DMS153 treated with DMSO at 0.1 percent for 48 hours (cell line): ENCODE measurements around the gene PCYOX1L.
"Not testable (repeated sequence)": the region's sequence is repeated elsewhere in the genome, so short reads cannot be mapped to it uniquely, and the experiment has no call there.

Experiments used
- DNase-seq: peaks from one replicate; lab custom pipeline; 2025; ENCODE audit not compliant: unreplicated experiment; lab: John Stamatoyannopoulos, UW

PCYOX1L gene

GRCh38 chr5:149382517-149383220 lies 24.8 kb downstream of the PCYOX1L start:
- DNase-seq = no peak

DNA sequence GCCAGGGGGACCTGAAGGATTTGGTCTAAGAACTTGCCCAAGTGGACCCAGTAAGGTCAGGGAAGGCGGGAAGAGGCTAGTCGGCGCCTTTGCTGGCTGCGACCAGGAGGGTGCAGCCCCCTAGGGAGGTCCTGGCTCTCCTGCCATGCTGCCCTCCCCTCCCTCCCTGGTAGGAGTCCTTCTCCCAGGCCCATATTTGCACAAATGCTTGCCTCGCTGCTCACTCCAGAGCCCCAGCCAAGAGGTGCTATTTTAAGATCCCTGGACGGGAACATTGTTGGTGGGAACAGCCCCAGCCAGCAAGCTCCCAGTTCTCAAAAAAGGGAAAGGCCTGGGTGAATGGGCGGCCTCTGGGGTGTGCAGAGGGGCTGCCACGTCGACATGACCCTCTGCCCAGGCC lies 25.6 kb downstream of the PCYOX1L start:
- DNase-seq = no peak

- DNase-seq = no peak
These were observed 28.3 kb downstream of the PCYOX1L start for GRCh38 chr5:149386166-149386565.

DNA sequence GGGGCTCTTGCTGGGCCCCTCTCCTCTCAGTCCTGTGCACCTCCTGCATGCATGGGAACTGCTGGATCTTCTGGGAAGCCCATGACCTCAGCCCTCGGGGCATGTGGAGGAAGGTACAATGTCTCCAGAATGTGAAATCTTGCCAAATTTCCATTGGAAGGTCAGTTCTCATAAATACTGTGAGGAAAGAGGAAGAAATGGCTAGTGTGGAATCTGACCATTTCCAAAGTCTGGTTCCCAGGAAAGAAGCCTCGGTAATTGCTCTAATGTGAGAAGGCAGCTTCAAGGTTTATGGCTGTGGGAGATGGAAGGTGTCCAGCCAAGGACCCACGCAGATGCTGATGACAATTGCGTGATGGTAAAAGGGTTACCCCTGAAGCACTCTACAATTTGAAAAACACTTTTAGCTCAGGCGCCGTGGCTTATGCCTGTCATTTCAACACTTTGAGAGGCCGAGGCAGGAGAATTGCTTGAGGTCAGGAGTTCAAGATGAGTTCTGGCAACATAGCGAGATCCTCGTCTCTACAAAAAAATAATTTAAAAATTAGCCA lies 29.3 kb downstream of the PCYOX1L start:
- no peak for DNase-seq

GRCh38 chr5:149387982-149388381 lies 30.1 kb downstream of the PCYOX1L start:
- no peak for DNase-seq

GRCh38 chr5:149388498-149389190 lies 30.8 kb downstream of the PCYOX1L start:
- DNase-seq = no peak

DNA sequence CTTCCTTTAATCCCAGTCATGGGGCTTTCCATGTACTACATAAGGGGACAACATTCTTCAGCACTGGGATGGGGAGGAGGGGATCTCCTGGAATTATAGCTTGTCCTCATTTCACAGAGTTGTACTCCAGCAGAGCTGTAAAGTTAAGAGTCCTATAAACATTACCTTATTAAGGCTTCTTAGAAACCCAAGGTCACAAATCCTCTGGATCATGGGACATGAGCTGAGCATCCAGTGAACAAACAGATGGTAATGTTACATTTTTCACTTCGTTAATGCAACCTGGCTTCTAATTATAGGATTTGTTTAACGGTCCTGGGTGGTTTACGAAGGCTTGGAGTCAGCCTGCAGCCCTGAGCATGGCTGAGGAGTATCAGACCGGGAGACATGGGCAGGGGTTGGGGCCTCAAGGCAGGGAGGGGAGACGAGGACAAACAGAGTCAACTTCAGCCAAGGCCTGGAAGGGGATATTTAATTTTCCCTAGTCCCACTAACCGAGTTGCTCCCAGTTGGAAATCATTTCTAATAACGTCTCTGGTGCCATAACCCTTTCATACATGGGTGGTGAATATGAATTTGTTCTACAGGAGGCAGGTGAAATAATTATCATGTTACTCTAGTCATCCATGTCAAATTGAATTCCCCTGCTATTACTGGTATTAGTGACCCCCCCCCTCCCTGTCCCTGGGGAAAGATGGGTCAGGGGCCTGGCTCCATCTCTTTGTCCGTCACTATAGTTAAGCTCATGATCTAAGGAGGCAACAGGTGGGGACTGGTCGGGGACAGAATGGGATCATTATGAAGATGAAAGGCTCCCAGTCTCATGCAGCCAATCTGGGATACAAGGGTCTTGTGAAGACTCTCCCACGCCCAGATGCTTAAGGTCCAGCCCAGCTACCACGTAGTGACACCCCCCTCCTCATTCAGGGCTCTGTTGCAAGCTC lies 32.0 kb downstream of the PCYOX1L start:
- DNase-seq = no peak

DNA sequence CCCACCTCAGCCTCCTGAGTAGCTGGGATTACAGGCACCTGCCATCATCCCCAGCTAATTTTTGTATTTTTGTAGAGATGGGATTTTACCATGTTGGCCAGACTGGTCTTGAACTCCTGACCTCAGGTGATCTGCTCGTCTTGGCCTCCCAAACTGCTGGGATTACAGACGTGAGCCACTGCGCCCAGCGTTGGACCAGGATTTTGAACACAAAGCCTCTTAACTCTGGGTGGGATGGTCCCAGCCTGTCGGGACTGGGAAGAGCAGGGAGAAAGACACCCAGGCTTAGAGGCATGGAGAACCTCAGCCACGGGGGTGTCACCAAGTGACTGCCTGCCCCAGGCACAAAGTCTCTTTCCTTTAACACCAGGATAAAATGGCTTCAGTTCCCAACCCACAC lies 33.2 kb downstream of the PCYOX1L start:
- not testable (repeated sequence) for DNase-seq

- no peak for DNase-seq
These were observed 33.7 kb downstream of the PCYOX1L start for GRCh38 chr5:149391524-149391923.

DNA sequence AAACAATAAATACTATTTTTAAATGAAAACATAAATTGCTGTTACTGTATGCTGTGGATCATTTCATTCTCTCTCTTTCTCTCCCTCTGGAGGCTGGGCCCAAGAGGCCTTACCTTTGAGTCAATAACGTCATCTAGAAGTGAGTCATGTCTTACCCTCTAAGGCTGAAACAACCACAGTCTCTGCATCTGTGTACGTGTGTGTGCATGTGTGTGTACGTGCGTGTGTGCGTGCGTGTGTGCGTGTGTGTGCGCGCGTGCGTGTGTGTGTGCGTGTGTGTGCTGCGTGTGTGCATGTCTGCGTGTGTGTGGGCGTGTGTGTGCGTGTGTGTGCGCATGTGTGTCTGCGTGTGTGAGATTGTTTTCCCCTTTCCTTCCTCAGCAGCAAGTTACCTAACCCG lies 34.9 kb downstream of the PCYOX1L start:
- no peak for DNase-seq

DNA sequence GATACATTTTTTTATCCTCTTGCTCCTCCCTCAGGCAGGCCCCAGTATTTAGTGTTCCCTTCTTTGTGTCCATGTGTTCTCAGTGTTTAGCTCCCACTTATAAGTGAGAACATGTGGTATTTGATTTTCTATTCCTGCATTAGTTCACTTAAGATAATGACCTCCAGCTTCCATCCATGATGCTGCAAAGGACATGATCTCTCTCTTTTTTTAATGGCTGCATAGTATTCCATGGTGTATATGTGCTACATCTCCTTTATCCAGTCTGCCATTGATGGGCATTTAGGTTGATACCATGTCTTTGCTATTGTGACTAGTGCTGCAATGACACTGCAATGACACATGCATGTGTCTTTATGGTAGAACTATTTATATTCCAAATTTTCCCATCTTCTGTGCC lies 37.1 kb downstream of the PCYOX1L start:
- DNase-seq = not testable (repeated sequence)

- no peak for DNase-seq
These were observed 39.7 kb downstream of the PCYOX1L start for GRCh38 chr5:149397530-149397929.

- not testable (repeated sequence) for DNase-seq
These were observed 41.0 kb downstream of the PCYOX1L start for GRCh38 chr5:149398747-149399266.

- DNase-seq = no peak
These were observed 41.9 kb downstream of the PCYOX1L start for GRCh38 chr5:149399775-149400174.

GRCh38 chr5:149400304-149400703 lies 42.5 kb downstream of the PCYOX1L start:
- DNase-seq = no peak

DNA sequence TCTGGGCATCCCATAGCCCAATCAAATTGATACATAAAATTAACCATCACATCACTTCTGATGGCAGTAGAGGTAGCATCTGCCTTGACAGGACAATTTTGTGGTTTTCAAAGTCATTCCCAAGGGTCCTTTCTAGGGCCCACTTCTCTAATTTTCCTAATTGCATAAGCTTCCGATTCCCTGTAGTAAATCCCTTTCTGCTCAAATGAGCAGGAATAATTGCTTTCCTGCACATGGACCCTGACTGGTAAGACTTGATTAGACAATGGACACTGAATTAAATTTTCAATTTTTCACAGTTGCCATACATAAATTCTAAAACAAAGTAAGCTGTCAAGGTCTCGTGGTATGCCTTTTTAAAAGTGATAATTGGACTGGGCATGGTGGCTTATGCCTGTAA lies 43.2 kb downstream of the PCYOX1L start:
- DNase-seq = no peak

DNA sequence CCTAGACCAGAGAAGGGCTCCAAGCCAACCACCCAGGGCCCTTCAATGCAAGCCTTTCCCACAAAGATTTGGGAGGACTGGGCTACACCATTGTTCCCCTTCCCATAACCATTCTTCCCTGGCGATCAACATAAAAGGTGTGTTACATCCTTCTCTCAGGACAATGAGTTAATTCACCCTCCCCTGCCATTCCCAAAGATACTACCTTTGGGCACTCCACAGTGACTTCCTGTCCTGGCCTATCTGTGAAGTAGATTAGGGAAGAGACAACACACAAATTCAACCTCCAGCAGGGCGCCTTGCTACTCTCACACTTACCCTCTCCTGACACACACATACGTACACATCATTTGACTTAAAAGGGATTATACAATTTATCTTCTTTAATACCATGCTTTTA lies 44.4 kb downstream of the PCYOX1L start:
- no peak for DNase-seq

DNA sequence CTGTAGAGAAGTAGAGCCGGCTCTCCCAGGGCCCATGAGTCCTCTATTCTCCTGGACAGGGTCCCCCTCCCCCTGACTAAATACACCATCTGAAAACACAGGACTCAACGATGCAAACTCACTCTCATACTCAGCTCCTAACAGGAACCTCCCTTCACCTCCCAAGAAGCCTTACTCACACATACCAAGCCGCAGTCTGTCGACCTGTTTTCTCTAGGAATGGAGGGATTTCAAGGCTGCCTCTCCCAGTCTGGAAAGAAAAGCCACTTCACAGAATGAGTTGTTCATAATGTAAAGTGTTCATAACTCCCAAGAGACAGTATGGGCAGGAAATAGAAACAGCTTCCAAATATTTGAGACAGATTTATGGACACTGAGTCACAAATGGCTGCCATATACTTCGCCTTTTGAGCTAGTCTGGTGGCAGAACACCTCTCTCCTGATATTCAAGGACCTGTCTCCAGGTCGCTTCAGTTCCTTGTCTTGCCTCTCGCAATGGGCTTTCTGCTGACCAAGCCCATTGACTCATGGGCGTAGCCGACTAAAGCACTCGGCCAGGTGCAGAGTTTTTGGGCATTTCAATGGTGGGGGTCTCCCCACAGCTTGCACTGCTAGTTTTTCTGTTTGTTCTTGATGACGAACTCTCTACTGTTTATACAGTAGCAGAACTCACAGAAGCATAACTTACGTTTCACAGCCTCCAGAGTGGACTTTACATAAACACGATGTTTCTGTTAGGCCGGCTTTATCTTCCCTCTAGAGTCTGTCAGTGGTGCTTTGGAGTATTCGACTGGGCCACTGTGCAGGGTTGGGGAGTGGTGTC lies 46.3 kb downstream of the PCYOX1L start:
- DNase-seq = no peak

- DNase-seq = no peak
These were observed 47.1 kb downstream of the PCYOX1L start for GRCh38 chr5:149404746-149405549.
